Muscle of arm (tissue), 12 donors: ENCODE results near the gene OTUD6A. TPM values are rescaled to one million over a fixed set of nuclear protein-coding genes. Genes with fewer than 3 reads are reported as not detected.
"Not testable (repeated sequence)": the region's sequence is repeated elsewhere in the genome, so short reads cannot be mapped to it uniquely, and the experiment has no call there.

Source experiments
- DNase-seq: peaks from one replicate; pipeline ENCODE4 v3.0.0-alpha.2; 2013
- polyA plus RNA-seq, 12 donors: library from polyadenylated mRNA; unstranded; fragments of 120-200 nt; gene quantifications; one replicate each; pipeline ENCODE4 v1.2.1, GENCODE V29; 2013; ENCODE audit not compliant: insufficient read length in 12 of 12

The OTUD6A gene
- polyA plus RNA-seq, 12 donors = 0.13 TPM; not detected in 11

- DNase-seq = no peak
Observed at GRCh38 chrX:70046978-70047377, 15.3 kb upstream of the OTUD6A start.

- DNase-seq = no peak
Observed at GRCh38 chrX:70049406-70049805, 12.9 kb upstream of the OTUD6A start.

- DNase-seq = no peak
Observed at GRCh38 chrX:70049925-70050324, 12.3 kb upstream of the OTUD6A start, which contains the start of gene AWAT2. TSS of gene AWAT2 (minus strand) at chrX:70049938. CDS start at chrX:70049932, 6 bp downstream.

GRCh38 chrX:70052895-70053615, 9.2 kb upstream of the OTUD6A start:
- DNase-seq = no peak

- DNase-seq = no peak
Observed at GRCh38 chrX:70054391-70054790, 7.9 kb upstream of the OTUD6A start.

- no peak for DNase-seq
Observed at GRCh38 chrX:70062961-70063550, 799 bp downstream of the OTUD6A start.

- no peak for DNase-seq
Observed at GRCh38 chrX:70066646-70067045, 4.4 kb downstream of the OTUD6A start.

- DNase-seq = no peak
Observed at GRCh38 chrX:70079297-70079696, 17.0 kb downstream of the OTUD6A start.

- DNase-seq = no peak
Observed at GRCh38 chrX:70079870-70080269, 17.6 kb downstream of the OTUD6A start.

- no peak for DNase-seq
Observed at GRCh38 chrX:70082723-70083122, 20.5 kb downstream of the OTUD6A start.

GRCh38 chrX:70084592-70085240, 22.5 kb downstream of the OTUD6A start:
- DNase-seq = peak; percentile 17

GRCh38 chrX:70087857-70088630, 25.8 kb downstream of the OTUD6A start:
- DNase-seq = peak; percentile 6

GRCh38 chrX:70088751-70089150, 26.5 kb downstream of the OTUD6A start:
- no peak for DNase-seq

- DNase-seq = no peak
Observed at GRCh38 chrX:70089604-70090297, 27.5 kb downstream of the OTUD6A start.

- DNase-seq = no peak
Observed at GRCh38 chrX:70092247-70092646, 30.0 kb downstream of the OTUD6A start.

- peak; percentile 10 for DNase-seq
Observed at GRCh38 chrX:70096052-70096451, 33.8 kb downstream of the OTUD6A start.

GRCh38 chrX:70105229-70105628, 43.0 kb downstream of the OTUD6A start:
- no peak for DNase-seq

- DNase-seq = not testable (repeated sequence)
Observed at GRCh38 chrX:70111436-70112026, 49.3 kb downstream of the OTUD6A start.
